ENCODE measurements around the gene MSI1. TPM values are rescaled to one million over a fixed set of nuclear protein-coding genes. Genes with fewer than 3 reads are reported as not detected.

MSI1 gene
- total RNA-seq, 1 donor from 2014 or later, result 1.3 TPM

DNA sequence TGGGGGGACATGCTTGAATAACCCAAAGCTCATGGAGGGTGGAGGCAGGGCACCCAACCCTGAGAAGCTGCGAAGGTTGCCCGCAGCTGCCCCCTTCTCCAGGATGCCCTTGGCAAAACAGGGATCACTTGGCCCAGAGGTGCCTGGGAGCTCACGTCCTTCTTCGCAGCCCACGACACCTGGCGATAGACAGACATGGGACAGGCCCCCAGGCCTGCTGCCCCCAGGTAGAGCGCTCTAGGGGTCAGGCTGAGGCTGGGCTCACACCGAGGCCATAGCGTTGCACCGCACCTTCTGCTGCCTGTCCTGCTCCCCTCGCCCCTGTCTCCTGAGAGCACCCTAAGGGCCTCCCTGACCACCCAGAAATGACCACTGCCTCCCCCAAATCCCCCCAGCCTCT, 21.2 kb downstream of the MSI1 start:
- Mint-ChIP-seq H3K27me3 (ENCODE audit: unreplicated experiment) (no peaks in the 10 kb centered on the region), H3K27ac (ENCODE audit: unreplicated experiment) (no peak overlapping the region), H3K9me3 (ENCODE audit: unreplicated experiment) (no peaks in the 10 kb centered on the region), H3K4me1 (ENCODE audit: unreplicated experiment) (no peaks in the 10 kb centered on the region), H3K4me3 (ENCODE audit: unreplicated experiment) (no peak overlapping the region), H3K36me3 (ENCODE audit: unreplicated experiment) (no peaks in the 10 kb centered on the region)
- TF ChIP-seq, protein P1, sequence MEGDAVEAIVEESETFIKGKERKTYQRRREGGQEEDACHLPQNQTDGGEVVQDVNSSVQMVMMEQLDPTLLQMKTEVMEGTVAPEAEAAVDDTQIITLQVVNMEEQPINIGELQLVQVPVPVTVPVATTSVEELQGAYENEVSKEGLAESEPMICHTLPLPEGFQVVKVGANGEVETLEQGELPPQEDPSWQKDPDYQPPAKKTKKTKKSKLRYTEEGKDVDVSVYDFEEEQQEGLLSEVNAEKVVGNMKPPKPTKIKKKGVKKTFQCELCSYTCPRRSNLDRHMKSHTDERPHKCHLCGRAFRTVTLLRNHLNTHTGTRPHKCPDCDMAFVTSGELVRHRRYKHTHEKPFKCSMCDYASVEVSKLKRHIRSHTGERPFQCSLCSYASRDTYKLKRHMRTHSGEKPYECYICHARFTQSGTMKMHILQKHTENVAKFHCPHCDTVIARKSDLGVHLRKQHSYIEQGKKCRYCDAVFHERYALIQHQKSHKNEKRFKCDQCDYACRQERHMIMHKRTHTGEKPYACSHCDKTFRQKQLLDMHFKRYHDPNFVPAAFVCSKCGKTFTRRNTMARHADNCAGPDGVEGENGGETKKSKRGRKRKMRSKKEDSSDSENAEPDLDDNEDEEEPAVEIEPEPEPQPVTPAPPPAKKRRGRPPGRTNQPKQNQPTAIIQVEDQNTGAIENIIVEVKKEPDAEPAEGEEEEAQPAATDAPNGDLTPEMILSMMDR (IDR thresholded peaks at IDR 0.05), result no peak
- no peak for DNase-seq (ENCODE audit: extremely low spot score, unreplicated experiment)

DNA sequence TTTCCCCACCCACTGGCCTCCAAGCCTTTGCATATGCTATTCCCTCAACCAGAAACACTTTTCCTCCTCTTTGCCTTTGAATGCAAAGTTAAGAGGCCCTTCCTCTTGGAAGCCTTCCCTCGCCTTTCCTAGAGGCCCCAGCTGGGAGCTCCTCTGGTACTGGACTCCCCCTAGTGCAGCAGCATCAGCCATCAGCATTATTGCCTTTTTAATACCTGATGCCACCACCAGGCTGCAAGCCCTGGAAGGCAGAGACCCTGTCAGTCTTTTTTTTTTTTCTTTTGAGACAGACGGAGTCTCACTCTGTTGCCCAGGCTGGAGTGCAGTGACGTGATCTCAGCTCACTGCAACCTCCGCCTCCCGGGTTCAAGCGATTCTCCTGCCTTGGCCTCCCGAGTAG, 22.3 kb downstream of the MSI1 start:
- TF ChIP-seq, protein P1 (IDR thresholded peaks at IDR 0.05), result peak; percentile 7
- Mint-ChIP-seq H3K27ac (ENCODE audit: unreplicated experiment) (no peak overlapping the region), H3K27me3 (ENCODE audit: unreplicated experiment) (no peaks in the 10 kb centered on the region), H3K36me3 (ENCODE audit: unreplicated experiment) (no peaks in the 10 kb centered on the region), H3K9me3 (ENCODE audit: unreplicated experiment) (no peaks in the 10 kb centered on the region), H3K4me1 (ENCODE audit: unreplicated experiment) (no peaks in the 10 kb centered on the region), H3K4me3 (ENCODE audit: unreplicated experiment) (no peak overlapping the region)
- no peak for DNase-seq (ENCODE audit: extremely low spot score, unreplicated experiment)

DNA sequence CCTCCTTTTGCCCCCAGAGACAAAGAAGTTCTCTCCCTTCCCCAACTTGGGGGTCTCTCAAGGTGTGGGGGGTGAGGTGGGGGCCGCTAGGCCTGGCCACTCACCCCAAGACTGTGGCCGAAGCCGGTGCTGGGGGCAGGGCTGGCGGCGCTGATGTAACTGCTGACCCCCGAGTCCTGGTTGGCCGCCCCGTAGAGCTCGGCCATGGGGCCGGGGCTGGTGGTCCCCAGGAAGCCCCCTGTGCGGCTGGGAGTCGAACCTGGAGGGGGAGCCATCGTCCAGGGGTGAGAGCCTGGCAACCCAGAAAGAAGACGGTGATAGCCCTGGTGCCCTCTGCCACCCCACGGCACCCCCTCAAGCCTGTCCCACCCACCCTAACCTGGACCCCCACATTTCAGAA, 22.9 kb downstream of the MSI1 start:
- Mint-ChIP-seq H3K9me3 (ENCODE audit: unreplicated experiment) (no peaks in the 10 kb centered on the region), H3K4me3 (ENCODE audit: unreplicated experiment) (no peak overlapping the region), H3K27me3 (ENCODE audit: unreplicated experiment) (no peaks in the 10 kb centered on the region), H3K36me3 (ENCODE audit: unreplicated experiment) (no peaks in the 10 kb centered on the region), H3K27ac (ENCODE audit: unreplicated experiment) (no peak overlapping the region), H3K4me1 (ENCODE audit: unreplicated experiment) (no peaks in the 10 kb centered on the region)
- DNase-seq (ENCODE audit: extremely low spot score, unreplicated experiment), result no peak
- TF ChIP-seq, protein P1 (IDR thresholded peaks at IDR 0.05), result no peak

DNA sequence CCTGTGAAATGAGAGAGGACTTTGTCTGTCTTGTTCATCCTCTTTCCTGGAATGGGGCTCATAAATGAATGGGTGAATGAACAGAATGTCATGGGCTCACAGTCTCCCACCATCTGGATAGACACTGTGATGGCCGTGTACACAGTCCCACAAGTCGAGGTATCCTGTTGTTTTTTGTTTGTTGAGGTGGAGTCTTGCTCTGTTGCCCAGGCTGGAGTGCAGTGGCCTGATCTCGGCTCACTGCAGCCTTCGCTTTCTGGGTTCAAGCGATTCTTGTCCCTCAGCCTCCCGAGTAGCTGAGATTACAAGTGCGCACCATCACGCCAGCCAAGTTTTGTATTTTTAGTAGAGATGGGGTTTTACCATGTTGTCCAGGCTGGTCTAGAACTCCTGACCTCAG, 25.3 kb downstream of the MSI1 start:
- Mint-ChIP-seq H3K4me1 (ENCODE audit: unreplicated experiment) (no peaks in the 10 kb centered on the region), H3K4me3 (ENCODE audit: unreplicated experiment) (no peak overlapping the region), H3K9me3 (ENCODE audit: unreplicated experiment) (no peaks in the 10 kb centered on the region), H3K36me3 (ENCODE audit: unreplicated experiment) (no peaks in the 10 kb centered on the region), H3K27ac (ENCODE audit: unreplicated experiment) (no peak overlapping the region), H3K27me3 (ENCODE audit: unreplicated experiment) (peaks cover 4% of the 10 kb centered on the region)
- TF ChIP-seq, protein P1 (IDR thresholded peaks at IDR 0.05), result no peak
- no peak for DNase-seq (ENCODE audit: extremely low spot score, unreplicated experiment)

DNA sequence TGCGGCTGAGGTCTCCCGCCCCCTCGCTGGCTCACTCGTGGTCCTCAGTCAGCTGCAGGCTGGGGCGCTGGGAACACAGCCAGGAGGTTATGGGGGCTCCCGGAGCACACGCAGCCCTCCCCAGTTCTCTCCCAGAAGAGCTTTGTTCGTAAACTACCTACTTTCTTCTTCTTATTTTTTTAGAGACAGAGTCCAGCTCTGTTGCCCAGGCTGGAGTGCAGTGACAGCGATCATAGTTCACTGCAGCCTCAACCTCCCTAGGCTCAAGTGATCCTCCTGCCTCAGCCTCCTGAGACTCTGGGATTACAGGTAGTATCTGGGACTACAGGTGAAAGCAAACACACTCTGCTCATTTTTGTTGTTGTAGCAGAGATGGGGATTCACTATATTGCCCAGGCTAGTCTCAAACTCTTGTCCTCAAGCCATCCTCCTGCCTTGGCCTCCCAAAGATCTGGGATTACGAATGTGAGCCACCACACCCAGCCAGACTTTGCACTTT, 25.9 kb downstream of the MSI1 start:
- DNase-seq (ENCODE audit: extremely low spot score, unreplicated experiment), result no peak
- no peak overlapping the region for H3K4me3 Mint-ChIP-seq (ENCODE audit: unreplicated experiment)
- TF ChIP-seq, protein P1 (IDR thresholded peaks at IDR 0.05), result no peak
- no peaks in the 10 kb centered on the region for H3K4me1 Mint-ChIP-seq (ENCODE audit: unreplicated experiment)
- H3K27me3 Mint-ChIP-seq (ENCODE audit: unreplicated experiment), result peaks cover 5% of the 10 kb centered on the region
- H3K36me3 Mint-ChIP-seq (ENCODE audit: unreplicated experiment), result no peaks in the 10 kb centered on the region
- H3K9me3 Mint-ChIP-seq (ENCODE audit: unreplicated experiment), result peaks cover under 1% of the 10 kb centered on the region
- H3K27ac Mint-ChIP-seq (ENCODE audit: unreplicated experiment), result no peak overlapping the region

Data from osteocyte (in vitro differentiated cells).